COLO668 (cell line): ENCODE data around the gene CAMK1D.

ENCODE experiments used
- DNase-seq: peaks from one replicate; lab custom pipeline; 2025; ENCODE audit not compliant: unreplicated experiment; lab: John Stamatoyannopoulos, UW

Gene CAMK1D

DNA sequence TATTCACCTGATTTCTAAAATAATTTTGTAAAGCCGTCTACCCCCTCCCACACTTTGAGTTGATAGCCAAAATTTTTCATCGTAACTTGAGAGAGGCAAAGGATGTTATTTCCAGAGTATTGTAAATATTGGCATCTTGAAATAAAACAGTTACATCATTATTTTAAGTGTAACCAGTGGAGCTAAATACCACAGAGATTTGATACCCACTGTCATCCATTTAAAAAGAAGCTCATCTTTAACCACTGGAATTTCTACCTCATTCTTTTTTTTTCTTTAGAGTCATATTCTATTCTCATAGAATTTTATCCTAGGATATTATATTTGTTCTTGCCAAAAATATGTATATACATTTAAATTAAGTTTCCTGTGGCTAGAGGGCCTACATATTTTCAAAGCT lies 48.6 kb downstream of the CAMK1D start:
- no peak for DNase-seq

DNA sequence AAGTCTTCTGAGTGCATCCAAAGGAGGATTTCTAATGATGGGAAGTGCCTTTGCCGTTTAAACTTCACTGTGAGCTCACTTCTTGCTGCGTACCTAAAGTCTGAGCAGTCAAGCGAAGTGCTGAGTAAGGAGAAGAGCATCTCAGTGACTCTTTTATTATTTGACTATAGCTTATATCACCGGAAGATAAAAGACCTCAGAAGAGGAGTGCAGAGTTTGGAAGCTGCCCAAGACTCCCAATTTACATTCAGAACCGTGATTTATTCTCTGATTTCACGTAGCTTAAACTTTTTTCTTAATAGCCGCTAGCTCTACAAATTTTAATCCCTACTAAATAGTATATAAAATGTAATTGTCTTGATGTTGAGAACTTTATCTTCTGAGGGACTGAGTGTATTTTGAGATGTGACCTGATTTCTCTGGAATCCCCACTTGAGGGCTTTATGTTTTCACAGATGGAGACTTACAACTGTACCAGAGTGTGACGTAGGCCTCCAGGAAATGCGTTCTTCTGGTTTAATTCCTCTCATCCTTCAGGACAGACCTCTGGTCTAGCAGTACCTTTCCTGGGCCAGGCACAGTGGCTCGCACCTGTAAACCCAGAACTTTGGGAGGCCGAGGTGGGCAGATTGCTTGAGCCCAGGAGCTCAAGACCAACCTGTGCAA lies 51.1 kb downstream of the CAMK1D start:
- no peak for DNase-seq

DNA sequence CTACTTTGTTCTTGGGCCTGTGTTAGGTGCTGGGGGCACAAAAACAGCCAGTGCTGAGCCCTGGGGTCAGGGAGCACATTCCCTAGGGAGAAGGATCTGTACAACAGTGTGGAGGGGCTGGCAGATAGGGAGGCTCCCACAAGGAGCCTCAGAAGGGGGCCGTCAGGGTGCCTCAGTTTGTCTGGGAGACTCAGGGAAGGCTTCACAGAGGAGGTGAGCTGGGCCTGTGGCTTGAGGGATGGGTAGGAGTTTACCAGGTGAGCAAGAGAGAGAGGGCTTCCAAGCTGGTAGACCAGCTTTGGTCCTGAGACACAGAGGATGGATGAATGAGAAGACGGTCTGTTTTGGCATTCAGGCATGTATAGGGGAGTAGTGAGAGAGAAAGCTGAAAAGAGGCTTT lies 52.1 kb downstream of the CAMK1D start:
- DNase-seq = no peak

DNA sequence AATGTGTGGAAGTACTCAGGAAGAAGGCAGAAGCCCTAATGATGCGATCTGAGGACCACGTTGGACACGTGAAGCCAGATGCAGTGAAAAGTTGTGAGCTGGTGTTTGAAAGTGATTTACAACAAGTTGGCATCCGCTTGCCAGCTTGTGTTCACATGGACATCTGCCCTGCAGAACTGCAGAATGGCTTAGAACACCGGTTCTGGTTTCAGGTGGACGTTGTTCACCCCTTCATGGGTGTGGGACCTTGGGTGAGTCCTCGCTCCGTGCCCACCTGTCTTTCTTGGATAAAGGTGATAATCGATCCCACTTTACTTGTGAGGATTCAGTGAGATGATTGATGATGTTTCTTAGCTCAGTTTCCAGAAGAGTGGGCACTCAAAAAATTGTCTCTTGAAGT lies 53.8 kb downstream of the CAMK1D start:
- DNase-seq = no peak

DNA sequence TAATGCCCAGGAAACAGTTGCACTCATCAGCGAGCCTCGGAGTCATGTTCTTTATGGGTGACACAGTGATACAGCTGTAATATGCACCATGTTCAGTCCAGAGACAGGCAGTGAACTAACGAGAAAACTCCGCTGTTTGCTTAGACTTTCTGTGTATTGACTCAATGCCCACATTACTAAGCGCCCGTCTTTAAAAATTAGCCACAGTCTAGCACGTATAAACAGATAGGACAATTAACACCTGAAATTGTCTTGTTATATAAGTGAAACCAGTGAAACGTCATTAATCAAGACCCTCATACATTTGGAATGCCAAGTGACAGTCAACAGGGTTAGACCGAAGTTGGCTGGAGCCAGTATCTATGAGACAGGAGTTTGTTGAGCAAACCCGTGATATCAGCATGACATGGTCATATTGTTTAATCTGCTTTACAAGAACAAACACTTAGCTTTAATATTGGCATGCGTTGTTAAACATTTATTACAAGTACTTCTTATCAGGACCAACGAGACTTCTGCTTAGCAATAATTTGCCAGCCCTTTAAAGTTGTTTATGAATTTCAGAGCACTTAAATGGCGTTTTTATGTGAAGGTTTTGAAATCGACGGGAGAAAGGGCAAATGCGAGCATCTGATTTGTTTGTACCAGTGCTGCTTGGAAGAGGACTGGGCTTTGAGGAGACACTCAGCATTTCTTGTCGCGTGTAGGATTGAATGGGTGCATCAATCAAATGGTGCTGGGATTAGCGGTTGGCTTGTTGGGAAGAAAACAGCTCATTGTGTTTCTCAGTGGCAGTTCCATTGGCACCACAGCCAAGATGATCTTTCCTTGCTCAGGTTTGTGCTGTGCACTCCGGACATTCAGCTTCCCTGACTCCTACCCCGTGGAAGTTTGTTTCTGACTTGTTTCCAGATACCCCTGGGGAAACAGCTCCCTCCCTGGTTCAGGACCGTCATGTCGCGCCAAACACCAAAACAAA lies 56.3 kb downstream of the CAMK1D start:
- peak; percentile 37 for DNase-seq

DNA sequence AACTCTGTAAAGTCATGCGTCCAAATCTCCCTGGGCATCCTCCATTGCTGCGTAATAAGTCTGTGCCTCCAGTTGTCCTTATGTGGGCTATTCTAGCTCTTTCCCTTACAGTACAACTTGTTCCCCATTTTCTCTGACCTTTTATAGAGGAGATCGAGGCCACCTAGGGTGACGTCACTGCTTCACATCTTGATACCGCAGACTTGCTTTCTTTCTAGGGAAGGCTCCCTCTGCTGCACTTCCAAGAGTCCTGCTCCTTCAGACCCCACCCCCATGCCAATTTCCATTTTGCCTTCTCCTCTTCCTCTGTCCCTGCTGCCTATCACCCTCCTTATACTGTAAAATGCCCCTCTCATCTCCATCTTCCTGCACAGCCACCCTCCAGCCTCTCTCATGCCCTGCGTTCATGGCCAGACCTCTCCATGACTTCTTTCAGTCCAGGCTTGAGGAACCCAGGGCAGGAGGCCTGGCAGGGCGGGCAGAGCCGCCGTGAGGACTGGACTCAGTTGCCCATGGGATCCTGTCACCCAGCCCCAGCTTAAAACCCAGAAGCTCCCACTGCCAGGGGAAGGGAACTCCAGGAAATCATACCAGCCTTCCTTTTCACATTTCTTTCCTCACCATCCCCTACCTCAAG lies 57.5 kb downstream of the CAMK1D start:
- DNase-seq = no peak

DNA sequence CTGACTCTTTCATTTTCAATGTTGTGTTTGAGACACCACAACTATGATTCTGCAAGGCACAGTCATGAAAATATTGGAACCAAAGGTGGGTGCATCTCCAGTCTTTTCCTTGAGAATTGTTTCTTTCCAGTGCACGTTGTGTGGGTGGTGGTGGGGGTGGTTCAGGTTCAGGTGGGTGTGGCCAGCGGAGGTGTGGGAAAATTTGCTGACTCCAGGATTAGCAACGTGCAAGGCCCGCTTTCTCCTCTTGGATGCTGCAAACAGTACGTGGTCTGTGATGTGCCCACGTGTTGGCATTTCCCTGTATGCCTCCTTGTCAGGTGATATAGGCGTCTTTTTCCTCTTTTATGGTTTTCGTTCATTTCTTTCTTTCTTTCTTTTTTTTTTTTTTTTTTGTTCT lies 59.1 kb downstream of the CAMK1D start:
- no peak for DNase-seq

DNA sequence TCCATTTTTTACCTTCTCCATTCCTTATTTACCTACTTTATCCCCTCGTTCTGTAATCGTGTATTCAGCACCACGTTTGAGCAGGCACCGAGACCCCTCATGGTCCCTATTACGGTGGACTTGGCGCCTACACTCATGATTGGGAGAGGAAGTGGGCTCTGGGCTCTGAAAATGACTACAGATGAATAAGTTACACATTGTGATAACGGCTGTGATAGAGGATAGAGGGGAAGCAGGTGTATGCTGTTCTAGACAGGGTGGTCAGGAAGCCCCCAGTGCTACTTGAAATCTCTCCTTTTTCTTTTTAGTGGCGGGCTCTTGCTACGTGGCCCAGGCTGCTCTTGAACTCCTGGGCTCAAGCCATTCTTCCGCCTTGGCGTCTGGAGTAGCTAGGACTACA lies 59.8 kb downstream of the CAMK1D start:
- DNase-seq = no peak

DNA sequence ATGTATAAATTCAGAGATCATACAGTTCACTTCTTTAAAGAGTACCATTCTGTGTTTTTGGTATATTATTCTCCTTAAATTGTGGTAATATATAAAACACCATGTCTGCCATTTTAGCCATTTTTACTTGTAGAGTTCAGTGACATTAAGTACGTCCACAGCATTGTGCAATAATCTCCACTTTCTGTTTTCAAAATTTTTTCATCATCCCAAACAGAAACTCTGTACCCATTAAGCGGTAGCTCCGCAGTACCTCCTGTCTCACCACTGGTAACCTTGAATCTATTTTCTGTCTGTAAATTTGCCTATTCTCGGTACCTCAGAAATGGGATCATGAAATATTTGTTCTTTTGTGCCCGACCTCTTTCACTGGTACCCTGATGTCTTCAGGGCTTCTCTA lies 60.3 kb downstream of the CAMK1D start:
- DNase-seq = no peak

DNA sequence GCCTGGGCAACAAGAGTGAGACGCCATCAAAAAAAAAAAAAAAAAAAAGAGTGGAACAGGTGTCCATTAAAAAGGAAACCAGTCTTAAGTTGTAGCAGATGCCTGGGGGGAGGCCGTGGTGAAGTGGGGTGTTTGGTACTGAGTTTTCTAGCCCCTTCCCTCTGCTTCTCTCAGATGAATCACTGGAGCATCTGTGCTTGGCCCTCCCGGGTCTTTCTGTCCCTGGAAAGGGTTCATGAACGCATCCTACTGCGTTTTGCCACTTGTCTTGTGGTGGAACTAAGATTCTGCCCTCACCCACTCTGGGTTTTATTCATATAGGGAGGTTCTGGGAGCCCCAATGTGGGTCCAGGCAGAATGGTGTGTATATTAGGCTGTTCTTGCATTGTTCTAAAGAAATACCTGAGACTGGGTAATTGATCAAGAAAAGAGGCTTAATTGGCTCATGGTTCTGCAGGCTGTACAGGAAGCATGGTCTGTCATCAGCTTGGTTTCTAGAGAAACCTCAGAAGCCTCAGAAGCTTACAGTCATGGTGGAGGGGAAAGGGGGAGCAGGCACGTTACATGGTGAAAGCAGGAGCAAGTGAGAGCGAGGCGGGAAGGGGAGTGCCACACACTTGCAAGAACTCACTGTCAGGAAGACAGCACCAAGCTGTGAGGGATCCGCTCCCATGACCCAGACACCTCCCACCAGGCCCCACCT lies 63.5 kb downstream of the CAMK1D start:
- no peak for DNase-seq

DNA sequence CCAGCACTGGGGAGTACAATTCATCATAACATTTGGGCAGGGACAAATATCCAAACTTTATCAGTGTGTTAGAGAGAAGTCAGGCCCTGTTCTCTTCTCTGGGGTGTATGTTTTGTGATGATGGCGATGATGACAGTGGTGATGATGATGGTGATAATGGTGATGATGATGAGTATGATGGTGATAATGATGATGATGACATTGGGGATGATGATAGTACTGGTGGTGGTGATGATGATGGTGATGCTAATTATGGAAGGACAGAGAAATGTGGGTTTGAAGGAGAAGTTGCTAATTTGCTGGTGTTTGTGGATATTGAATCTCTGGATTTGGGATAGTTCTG lies 64.0 kb downstream of the CAMK1D start:
- no peak for DNase-seq

DNA sequence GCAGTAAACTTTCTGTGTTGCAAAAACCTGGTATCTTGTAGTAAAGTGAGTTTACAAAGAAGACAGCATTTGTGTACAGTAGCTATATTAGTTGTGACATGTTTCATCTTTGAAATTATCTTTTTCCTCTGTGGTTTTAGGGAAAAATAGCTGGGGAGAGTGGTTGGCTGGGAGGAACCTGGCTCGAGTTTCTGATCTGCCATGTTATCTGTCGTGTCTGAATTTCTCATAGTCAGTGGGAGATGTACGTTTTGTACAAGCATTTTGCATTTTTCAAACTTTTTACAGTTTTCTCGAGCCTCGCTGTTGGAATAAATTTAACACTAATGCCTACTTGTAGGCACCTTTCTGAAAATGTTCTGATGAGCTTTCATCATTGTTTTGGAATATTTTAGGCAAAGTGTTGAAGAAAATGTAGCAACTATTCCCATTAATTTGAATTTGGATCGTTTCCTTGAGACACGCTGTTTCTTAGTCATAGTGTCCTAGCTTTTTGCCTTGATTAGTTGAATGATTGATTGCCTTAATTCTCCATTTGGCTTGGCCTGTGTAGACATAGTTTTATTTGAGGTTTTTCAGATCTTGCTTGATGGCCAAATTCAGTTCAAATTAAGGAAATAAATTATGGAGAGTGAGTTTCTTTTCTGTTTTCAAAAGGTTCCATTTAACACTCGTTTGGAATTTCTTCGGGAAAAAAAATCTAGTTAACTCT lies 65.1 kb downstream of the CAMK1D start:
- no peak for DNase-seq

DNA sequence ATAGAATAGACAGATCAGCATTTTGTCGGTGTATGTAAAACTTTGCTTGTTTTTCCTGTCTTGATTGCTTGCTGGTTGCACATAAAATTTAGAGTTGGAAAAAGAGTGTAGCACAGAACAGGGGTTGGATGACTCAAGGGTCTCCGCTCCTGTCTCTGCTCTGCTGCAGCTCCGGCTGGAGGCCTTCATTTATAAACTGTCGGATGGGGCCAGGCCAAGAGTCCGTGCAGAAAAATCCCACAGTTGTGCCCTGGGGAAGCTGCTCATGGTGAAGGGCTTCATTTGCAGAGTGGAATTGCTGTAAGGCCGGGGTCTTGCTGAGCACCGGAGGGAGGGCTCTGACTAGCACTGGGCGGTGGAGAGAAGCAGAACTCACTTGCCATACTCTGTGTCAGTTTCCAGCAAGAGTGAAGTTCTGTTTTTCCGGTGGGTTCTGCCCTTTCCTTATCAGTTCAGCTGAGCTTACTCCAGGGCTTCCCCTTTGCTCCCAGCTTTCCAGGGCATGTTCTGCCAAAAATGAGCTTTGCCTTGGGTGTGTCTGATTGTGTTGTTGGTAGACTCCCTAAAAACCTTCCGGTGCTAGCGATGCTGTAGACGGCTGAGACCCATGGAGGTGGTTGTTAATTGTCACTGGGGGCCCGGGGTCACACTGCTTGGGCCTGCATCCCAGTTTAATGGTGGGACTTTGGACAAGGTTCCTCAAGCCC lies 67.2 kb downstream of the CAMK1D start:
- DNase-seq = no peak

DNA sequence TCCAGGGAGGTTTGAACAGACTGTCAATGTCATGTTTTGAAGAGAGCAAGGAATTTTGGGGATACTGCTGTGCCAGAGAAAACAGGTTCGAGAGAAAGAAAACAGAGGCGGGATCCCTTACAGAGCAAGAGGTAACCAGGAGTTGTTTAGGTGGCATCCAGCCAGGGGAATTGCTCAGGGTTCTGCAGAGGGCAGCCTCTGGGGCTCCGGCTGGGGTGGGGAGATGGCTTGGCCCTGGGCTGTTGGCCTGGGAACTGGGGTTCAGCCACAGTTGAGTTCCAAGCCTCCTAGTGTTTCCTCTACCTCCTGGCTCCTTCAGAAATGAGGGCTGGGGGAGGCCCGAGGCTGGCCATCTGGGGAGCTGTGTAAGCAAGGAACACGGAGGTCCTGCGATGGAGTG lies 68.0 kb downstream of the CAMK1D start:
- no peak for DNase-seq

DNA sequence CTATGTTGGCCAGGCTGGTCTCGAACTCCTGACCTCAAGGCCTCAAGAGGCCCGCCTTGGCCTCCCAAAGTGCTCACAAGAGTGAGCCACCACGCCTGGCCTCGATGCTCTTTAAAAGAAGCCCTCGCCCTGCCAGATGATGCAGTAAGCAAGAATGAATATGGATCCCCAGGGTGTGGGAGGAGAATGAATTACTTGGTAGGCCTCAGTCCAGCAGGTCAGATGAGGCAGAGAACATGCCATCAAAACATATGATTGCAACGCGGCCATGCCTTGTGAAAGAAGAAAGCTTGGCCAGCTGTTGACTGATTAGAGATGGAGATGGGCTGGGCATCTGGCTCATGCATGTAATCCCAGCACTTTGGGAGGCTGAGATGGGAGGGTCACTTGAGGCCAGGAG lies 68.7 kb downstream of the CAMK1D start:
- DNase-seq = no peak

DNA sequence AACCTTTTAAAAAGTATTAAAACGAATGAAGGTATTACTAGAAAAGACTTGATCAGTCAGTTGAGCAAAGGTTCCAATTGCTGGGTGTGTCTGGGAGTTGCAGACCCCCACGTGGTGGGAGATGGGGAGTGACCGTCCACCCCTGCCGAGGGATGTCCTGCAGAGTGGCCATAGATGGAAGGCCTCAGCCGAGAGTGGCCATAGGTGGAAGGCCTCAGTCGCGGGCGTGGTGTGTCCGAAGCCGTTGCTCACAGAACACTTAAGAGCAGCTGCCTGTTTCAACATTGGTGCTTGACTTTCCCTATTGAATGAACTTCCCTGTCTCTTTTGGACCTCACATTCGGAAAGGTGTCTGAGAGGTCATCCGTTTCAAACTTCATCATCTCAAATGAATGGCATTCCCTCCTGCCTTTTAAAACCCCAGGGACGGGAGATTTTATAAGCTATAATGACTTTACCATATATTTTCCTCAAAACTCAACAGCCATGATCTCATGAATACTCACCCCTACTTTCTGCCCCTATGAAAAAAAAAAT lies 69.4 kb downstream of the CAMK1D start:
- no peak for DNase-seq

DNA sequence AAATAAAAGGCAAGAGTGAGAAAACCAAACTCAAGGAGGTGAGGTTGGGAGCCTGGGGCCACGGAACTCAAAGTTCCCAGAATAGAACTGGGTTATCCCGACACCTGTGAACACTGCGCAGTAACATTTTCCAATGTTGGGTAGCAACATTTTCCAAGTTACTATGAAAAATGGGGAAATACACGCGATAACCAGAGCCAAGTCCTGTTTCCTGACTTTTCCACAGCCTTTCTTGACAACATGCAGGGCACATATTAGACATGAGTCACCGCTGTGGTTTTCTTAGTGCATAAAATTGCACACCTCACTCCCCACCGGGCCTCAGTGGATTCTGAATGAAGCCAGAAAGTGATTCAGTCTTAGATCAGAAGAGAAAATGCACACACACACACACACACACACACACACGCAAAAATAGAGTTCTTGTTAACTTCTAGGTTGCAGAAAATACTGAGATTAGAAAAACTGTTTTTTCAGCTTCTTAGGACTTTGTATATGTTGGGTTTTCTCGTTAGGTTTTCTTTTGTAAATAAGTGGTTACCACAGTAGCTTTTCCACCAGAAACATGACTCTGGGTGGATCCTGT lies 70.0 kb downstream of the CAMK1D start:
- no peak for DNase-seq

DNA sequence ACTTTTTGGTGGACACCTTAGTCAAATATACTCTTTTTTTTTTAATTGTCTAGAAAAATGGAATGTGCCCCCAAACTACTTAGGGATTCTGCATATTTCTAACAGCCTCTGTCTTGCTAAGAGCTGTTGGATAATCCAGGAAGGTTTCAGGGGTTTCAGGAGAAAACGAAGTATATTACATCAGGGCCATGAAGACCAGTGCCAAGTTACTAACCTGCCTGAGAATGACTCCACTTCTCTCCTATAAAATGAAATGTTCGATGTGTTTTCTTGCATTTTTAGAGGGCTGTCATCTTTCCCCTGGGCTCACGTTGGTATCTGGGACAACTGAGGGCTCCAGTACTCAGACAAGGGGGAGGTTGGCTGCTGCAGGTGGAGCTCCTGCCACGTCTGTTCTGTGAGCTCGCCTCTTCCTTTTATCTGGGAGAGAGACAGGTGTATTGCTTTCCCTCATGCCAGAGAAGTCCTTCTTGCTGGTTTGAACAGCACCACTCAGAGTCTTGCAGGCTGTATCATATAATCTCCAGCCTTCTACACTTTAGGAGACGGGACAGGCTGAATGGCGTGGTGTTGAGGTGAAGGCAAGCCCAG lies 71.3 kb downstream of the CAMK1D start:
- DNase-seq = peak; percentile 3

DNA sequence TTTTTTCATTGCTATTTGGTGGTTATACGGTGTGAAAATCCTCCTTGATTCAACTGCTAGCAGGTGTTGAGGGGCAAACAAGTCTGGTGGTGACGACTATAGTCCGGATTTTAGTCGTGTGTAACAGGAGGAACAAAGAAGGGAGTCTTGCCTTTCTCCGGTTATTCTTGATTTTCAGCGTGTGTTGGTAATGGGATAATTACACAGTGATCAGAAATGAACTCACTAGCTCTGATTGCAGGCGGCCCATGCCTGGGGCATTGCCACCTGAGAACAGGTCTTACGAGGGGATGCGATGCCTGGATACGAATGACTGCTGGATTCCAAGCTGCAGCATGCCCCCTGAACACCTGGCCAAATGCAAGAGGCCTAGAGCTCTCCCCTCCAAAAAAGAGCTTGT lies 72.8 kb downstream of the CAMK1D start:
- no peak for DNase-seq
